HFF-Myc (cell line): Measurements from ENCODE around the gene LTBP1.
"Not testable (repeated sequence)": the region's sequence is repeated elsewhere in the genome, so short reads cannot be mapped to it uniquely, and the experiment has no call there.

Experiments used
- DNase-seq: peaks from one replicate; pipeline ENCODE4 v3.0.0-alpha.2; 2011; ENCODE audit warnings: low read depth; ENCODE audit errors: extremely low read depth
- H3K4me3 ChIP-seq: replicated peaks from 2 replicates; pipeline ENCODE4 v1.5.1; 2011; ENCODE audit warnings: low read depth, mild to moderate bottlenecking, control low read depth, low read length
- TF ChIP-seq, protein P1 (sequence below): IDR thresholded peaks from 2 replicates; pipeline ENCODE4 v1.5.1; 2012; ENCODE audit warnings: mild to moderate bottlenecking, low read depth, low read length, control low read depth; ENCODE audit errors: missing control alignments

Gene LTBP1

DNA sequence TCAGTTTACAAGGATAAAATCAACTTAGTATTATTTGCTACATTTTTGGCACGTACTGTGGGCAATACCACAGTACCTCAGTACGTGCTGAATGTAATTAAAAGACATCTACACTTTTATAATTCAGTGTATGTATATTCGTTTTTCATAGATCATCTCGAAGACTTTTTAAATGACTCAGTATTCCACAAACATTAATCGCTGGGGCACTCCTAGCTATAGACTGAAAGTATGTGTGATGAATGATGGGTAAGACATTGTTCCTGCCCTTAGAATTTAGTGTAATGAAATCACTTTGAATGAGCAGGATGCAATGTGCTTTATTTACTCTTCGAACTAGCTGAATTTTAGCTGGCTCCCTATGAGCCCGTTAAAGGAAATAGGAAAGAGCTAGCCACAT, 284.1 kb downstream of the LTBP1 start:
- H3K4me3 ChIP-seq, result no peak overlapping the region
- no peak for DNase-seq
- TF ChIP-seq, protein P1, sequence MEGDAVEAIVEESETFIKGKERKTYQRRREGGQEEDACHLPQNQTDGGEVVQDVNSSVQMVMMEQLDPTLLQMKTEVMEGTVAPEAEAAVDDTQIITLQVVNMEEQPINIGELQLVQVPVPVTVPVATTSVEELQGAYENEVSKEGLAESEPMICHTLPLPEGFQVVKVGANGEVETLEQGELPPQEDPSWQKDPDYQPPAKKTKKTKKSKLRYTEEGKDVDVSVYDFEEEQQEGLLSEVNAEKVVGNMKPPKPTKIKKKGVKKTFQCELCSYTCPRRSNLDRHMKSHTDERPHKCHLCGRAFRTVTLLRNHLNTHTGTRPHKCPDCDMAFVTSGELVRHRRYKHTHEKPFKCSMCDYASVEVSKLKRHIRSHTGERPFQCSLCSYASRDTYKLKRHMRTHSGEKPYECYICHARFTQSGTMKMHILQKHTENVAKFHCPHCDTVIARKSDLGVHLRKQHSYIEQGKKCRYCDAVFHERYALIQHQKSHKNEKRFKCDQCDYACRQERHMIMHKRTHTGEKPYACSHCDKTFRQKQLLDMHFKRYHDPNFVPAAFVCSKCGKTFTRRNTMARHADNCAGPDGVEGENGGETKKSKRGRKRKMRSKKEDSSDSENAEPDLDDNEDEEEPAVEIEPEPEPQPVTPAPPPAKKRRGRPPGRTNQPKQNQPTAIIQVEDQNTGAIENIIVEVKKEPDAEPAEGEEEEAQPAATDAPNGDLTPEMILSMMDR, result no peak

DNA sequence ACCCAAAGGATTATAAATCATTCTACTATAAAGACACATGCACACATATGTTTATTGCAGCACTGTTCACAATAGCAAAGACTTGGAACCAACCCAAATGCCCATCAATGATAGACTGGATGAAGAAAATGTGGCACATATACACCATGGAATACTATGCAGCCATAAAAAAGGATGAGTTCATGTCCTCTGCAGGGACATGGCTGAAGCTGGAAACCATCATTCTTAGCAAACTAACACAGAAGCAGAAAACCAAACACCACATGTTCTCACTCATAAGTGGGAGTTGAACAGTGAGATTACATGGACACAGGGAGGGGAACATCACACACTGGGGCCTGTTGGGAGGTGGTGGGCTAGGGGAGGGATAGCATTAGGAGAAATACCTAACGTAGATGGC, 288.8 kb downstream of the LTBP1 start:
- DNase-seq, H3K4me3 ChIP-seq: not testable (repeated sequence)

DNA sequence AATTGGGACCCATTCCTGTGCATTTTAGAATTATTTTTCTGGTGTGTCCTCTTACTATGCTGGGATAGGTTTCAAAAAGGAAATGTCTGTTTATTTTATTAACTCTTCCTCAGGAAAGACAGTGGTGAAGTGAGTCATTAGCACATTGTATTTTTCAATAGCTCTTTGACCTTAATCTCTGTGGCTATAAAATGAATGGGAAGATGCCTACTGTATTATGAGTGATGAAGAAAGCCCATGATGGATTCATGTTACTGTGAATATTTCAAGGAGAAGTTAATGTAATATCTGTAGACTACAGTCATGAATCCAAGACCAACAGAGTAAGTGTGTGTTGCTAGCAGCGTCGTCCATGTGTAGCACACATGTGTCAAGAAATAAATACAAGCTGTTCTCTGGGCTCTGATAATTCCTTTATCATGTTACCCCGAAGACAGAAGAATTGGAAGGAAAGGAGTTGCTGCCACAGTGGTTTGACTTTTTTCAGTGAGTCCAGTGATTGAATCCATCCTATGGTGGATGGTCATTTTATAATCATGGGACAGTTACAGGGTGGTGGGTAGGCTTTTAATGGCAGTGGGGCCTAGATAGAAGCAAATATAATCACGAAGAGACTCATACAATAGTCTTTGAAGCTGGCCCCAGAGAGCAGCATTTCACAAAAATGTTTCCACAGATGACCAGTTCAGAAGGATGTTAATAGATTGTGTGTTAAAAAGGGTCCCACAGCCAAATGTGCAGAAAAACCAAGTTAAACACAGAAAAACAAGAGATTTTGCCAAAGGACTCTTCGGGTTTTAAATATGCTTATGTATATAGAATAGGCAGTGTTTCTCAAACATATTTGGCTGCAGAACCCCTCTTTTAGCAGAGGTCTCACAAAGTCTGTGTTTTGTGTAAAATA, 290.0 kb downstream of the LTBP1 start:
- TF ChIP-seq, protein P1, result no peak
- no peak overlapping the region for H3K4me3 ChIP-seq
- peak; percentile 61 for DNase-seq

DNA sequence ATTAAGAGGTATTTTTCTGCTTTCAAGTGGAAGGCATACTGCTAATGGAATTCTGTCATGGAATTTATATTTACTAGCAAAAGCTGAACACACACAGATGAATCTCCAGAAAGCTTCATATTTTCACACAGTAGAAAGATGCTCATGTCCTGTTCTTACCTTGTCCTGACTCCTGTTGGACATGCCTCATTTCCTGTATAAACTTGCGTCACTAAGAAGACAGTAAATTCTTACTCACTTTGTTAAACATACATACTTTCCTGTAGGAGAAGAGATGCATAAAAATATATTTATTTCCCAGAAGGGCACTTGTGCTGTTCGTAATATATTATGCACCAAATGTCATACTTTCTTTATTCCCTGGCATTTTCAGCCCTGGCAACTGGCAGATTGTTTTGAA, 291.4 kb downstream of the LTBP1 start:
- TF ChIP-seq, protein P1, result no peak
- no peak overlapping the region for H3K4me3 ChIP-seq
- DNase-seq, result no peak

DNA sequence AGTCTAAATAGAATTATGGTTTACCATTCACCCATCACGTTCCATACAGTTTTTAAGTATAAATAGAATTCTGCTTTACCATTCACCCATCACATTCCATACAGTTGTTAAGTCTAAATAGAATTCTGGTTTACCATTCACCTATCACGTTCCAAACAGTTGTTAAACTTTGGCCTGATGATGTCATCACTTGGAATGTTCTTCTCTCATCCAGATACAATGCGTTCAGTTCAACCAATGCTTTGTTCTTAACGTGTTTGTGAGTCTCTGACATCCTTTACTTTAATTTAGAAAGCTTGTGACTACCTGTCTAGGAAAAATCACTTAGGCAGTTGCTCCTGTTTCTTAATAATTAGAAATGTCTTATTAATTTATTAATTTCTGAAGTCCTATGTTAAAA, 293.4 kb downstream of the LTBP1 start:
- no peak overlapping the region for H3K4me3 ChIP-seq
- TF ChIP-seq, protein P1, result no peak
- DNase-seq, result peak; percentile 52

DNA sequence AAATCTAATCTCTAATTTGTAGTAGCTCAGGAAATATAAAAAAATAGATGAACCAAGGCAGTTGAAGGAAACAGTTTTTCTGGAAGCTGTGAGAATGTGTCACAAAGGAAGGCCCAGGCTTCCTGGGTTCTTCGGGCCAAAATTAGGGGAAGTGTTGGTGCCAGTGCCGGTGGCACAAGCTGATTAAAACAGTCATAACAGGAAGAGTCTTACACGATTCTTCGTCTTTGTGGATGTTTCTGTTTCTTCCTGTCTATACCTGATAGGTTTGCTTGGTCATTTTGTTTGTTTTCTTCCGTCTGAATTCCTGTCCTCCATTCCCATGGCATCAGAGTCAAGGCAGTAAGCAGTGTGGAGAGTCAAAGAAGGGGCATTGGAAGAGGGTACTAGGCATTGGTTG, 294.3 kb downstream of the LTBP1 start:
- no peak for DNase-seq
- H3K4me3 ChIP-seq, result no peak overlapping the region
- TF ChIP-seq, protein P1, result no peak

DNA sequence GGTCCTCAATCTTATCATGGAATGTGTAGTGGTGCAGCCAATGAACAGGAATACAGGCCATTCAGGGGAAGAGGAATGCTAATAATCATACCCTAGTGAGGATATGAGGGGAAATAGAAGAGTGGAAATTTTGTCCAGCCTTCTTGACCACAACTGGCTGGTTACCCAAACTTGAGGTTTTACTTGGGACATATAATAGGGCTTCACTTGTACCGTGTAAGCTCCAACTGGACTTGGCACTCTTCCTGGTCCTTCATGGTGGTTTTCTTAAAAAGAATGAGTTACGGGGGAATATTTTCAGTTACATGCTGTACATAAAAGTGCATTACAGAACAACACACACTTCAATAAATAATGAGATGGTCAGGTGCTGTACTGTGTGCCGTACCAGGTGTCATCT, 294.8 kb downstream of the LTBP1 start:
- TF ChIP-seq, protein P1, result no peak
- no peak overlapping the region for H3K4me3 ChIP-seq

More for the DNA sequence above, 294.8 kb downstream of the LTBP1 start:
- no peak for DNase-seq
